Pancreas (tissue), 10 donors: Measurements from ENCODE around the gene KRT5. TPM values are rescaled to one million over a fixed set of nuclear protein-coding genes. Genes with fewer than 3 reads are reported as not detected.
"Not testable (repeated sequence)": the region's sequence is repeated elsewhere in the genome, so short reads cannot be mapped to it uniquely, and the experiment has no call there.

Source experiments
- ATAC-seq, 4 donors: fragments of 200-7000 bp; cut with Tn5 transposase; one replicate each; pipeline versions ENCODE4 v1.8.0 to v1.9.1; 2020; ENCODE audit warnings: mild to moderate bottlenecking in 4 of 4, moderate library complexity in 4 of 4
- DNase-seq, 6 donors: peaks; one replicate each; pipeline ENCODE4 v3.0.0-alpha.2; 2020
- FAIRE-seq: peaks from 2 replicates; lab custom pipeline; 2012; peaks lifted over from hg19 to GRCh38; lab: Jason Lieb, UNC
- H3K27ac ChIP-seq, 4 donors: fragments of 200-600 bp; sonication (generic); 1 replicate in 3 of 4; 2 replicates in 1 of 4; pipeline versions ENCODE4 v1.5.0 to v1.8.0; 2020
- H3K27me3 ChIP-seq, 4 donors: fragments of 200-600 bp; one replicate each; pipeline ENCODE4 v1.8.0; 2021
- H3K36me3 ChIP-seq, 3 donors: fragments of 200-600 bp; sonication (generic) in 1 of 3; one replicate each; pipeline versions ENCODE4 v1.5.0 to v1.8.0; 2020 to 2021
- H3K4me1 ChIP-seq, 3 donors: fragments of 200-600 bp; one replicate each; pipeline ENCODE4 v1.8.0; 2021
- H3K4me3 ChIP-seq, 4 donors: fragments of 200-600 bp; sonication (generic) in 2 of 4; one replicate each; pipeline versions ENCODE4 v1.5.0 to v1.8.0; 2020 to 2021
- H3K9me3 ChIP-seq, 4 donors: fragments of 200-600 bp; one replicate each; pipeline ENCODE4 v1.8.0; 2021
- CTCF ChIP-seq, 4 donors: fragments of 200-600 bp; sonication (generic) in 3 of 4; IDR thresholded peaks; one replicate each; pipeline versions ENCODE4 v1.5.0 to v1.8.0; 2021; ENCODE audit warnings: antibody characterized with exemption in 4 of 4
- WGBS, 2 donors: extraction: QIAGEN DNeasy Blood & Tissue Kit; methylation state at CpG; one replicate each; pipeline ENCODE4 v1.1.7; 2013; 5-methylcytosine and 5-hydroxymethylcytosine counted together
- intact Hi-C, 3 donors: fragments of 100-400 bp; cut with DNase I; formaldehyde crosslinking; loops; one replicate each; pipeline versions ENCODE4 v1.11.1 to v1.14.2; 2022
- polyA plus RNA-seq, 2 donors: library from polyadenylated mRNA; stranded (reverse); fragments of 200-250 nt; gene quantifications; one replicate each; pipeline ENCODE4 v1.2.3, GENCODE V29; 2013
- total RNA-seq, 6 donors: library from RNA; stranded (reverse); fragmentation: NEBNext Ultra II Directional in 4 of 6; extraction: Animal tissue kit (Norgen Biotek cat#: 25700) in 4 of 6; gene quantifications; one replicate each; pipeline versions ENCODE4 v1.2.1 to v1.2.4, GENCODE V29; 2021 to 2023
- donor health status: healthy with polysubstance abuse.
- donor health status: DM: no; HTN: no; CAD: no; lungs with moderate emphysema.
- donor health status: DM: no; HTN: no; CAD: no.
- donor health status: control.
- donor health status: control.
- donor health status: Bipolar disorder and iron deficiency.
- donor health status: DM: yes; HTN: yes; CAD: no.
- donor health status: DM: no; HTN: no; CAD: no.
- donor health status: DM: no; HTN: no; CAD: no.
- donor health status: DM: yes; HTN: yes; CAD: no.

KRT5 gene
- total and polyA plus RNA-seq, 8 donors, result 0.51 to 5.8 (median 1.5) TPM

DNA sequence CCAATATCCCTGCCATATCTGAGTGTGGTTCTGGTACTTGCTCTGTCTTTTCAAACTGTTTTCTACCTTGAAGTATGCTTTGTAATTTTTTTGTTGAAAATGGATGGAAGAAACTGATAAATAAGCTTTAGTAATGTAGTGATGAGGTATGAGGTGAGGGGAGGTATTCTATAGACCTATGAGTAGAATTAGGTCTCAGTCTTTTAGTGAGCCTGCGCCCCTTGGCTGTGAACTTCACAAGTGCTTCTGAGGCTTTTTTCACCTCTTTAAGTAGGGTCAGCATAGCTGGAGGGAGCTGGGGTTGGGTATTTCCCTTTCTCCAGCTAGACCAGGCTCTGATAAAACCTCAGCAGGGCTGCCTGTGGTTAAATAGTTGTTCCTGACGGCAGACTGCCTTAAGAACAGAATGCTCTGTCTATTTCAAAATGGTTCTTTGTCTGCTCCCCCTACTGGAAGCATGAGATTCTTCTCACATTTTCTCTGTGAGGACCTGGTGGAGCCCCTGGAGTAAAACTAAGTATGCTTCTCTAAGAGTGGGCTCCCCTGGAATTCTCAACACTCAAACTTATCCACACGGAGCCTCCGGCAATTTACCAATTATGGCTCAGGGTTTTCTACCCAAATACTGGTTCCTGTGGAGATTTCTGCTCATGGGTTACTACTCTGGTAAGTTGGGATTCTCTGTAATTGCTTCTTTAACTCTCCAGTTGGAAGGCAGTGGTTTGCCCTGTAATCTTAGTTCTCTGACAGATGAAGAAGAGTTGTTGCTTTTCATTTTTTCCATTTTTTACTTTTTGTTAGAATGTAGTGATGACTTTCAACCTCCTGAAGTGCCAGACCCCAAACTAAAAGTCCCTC lies 13.1 kb downstream of the KRT5 start:
- TF ChIP-seq CTCF (IDR thresholded peaks at IDR 0.05), result peak in 2 of 4 donors; percentile 36 to 57
- Histone ChIP-seq H3K9me3 (peaks cover 0 to 4% (median 0%) of the 10 kb centered on the region in 4 donors), H3K4me3 (no peak overlapping the region), H3K27ac (no peak overlapping the region), H3K36me3 (no peaks in the 10 kb centered on the region), H3K4me1 (no peaks in the 10 kb centered on the region), H3K27me3 (peaks cover 0 to 8% (median 0%) of the 10 kb centered on the region in 4 donors)
- ATAC-seq, result peak; percentile 55 to 90 (median 81)
- DNase-seq, result no peak
- intact Hi-C loops, result no loop called here
- 28 to 32% methylated on average over 4 of the region's 4 CpGs for WGBS, 2 donors
- FAIRE-seq, result no peak

GRCh38 chr12:52502877-52503276 lies 17.3 kb downstream of the KRT5 start:
- Histone ChIP-seq H3K27ac (no peak overlapping the region), H3K4me3 (no peak overlapping the region), H3K36me3 (no peaks in the 10 kb centered on the region), H3K9me3 (no peaks in the 10 kb centered on the region), H3K27me3 (peaks cover 0 to 8% (median 0%) of the 10 kb centered on the region in 4 donors), H3K4me1 (no peaks in the 10 kb centered on the region)
- 74 to 84% methylated on average over 1 of the region's 1 CpG for WGBS, 2 donors
- ATAC-seq (no peak), FAIRE-seq (no peak), DNase-seq (no peak)
- no peak for TF ChIP-seq CTCF (IDR thresholded peaks at IDR 0.05)
- intact Hi-C loops, result no loop called here

DNA sequence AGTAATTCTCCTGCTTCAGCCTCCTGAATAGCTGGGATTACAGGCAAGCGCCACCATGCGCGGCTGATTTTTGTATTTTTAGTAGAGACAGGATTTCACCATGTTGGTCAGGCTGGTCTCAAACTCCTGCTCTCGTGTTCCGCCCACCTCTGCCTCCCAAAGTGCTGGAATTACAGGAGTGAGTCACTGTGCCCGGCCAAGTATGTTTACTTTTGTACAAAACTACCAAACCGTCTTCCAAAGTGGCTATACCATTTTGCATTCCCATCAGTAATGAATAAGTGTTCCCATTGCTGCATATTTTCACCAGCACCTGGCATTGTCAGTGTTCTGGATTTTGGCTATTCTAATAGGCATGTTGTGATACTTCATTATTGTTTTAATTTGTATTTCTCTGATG lies 18.7 kb downstream of the KRT5 start:
- ATAC-seq, result no peak
- Histone ChIP-seq H3K4me3 (no peak overlapping the region), H3K27me3 (peaks cover 0 to 3% (median 0%) of the 10 kb centered on the region in 4 donors), H3K27ac (no peak overlapping the region), H3K9me3 (no peaks in the 10 kb centered on the region), H3K36me3 (no peaks in the 10 kb centered on the region), H3K4me1 (no peaks in the 10 kb centered on the region)
- no peak for DNase-seq
- 77 to 84% methylated on average over 7 of the region's 7 CpGs for WGBS, 2 donors
- FAIRE-seq, result no peak
- intact Hi-C loops, result no loop called here
- no peak for TF ChIP-seq CTCF (IDR thresholded peaks at IDR 0.05)

- H3K27me3 ChIP-seq, ATAC-seq, H3K9me3 ChIP-seq, H3K36me3 ChIP-seq, H3K4me1 ChIP-seq, intact Hi-C loops, H3K27ac ChIP-seq, DNase-seq, FAIRE-seq, H3K4me3 ChIP-seq: not testable (repeated sequence)
- WGBS, 2 donors, result 51 to 57% methylated on average over 6 of the region's 6 CpGs
Observed at GRCh38 chr12:52500574-52500973, 19.6 kb downstream of the KRT5 start.

DNA sequence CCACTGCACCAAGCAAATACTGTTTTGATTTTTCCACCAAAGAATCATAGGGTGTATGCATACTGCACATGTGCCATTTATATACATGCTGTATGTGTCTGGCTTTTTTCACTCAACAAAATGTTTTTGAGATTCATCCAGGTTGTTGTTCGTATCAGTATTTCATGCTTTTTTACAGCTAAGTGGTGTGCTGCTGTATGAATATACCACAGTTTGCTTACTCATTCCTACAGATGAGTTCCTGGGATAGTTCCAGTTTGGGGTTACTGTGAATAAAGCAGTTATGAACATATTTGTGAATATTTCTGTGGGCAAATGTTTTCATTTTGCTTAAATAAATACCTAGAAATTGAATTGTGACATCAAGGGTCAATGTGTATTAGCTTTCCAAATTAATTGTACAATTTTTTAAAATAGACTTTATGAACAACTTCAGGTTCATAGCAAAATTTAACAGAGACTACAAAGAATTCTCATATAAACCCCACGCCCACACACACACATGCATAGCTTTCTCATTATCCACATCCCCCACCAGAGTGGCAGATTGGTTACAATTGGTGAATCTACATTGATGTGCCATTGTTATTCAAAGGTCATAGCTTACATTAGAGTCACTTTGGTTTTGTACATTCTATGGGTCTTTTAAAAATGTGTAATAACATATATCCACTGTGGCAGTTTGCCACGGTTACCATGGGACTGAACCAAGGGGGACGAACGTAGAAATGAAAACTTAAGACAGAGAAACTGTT lies 20.2 kb downstream of the KRT5 start:
- Histone ChIP-seq H3K27ac (no peak overlapping the region), H3K27me3 (no peaks in the 10 kb centered on the region), H3K36me3 (no peaks in the 10 kb centered on the region), H3K4me1 (no peaks in the 10 kb centered on the region), H3K9me3 (no peaks in the 10 kb centered on the region), H3K4me3 (no peak overlapping the region)
- 68 to 84% methylated on average over 5 of the region's 5 CpGs for WGBS, 2 donors
- ATAC-seq (no peak), DNase-seq (no peak), FAIRE-seq (no peak)
- no peak for TF ChIP-seq CTCF (IDR thresholded peaks at IDR 0.05)
- intact Hi-C loops, result loop anchor here in 1 of 3 donors (10.0 kb wide), 1 partner anchor 105 kb away; no protein-coding TSS in a partner anchor
